Fibroblast of lung (primary cell): ENCODE data around the gene ANAPC1. TPM values are rescaled to one million over a fixed set of nuclear protein-coding genes. Genes with fewer than 3 reads are reported as not detected.
"Not testable (repeated sequence)": the region's sequence is repeated elsewhere in the genome, so short reads cannot be mapped to it uniquely, and the experiment has no call there.

Experiments
- DNase-seq, 2 donors: peaks; one replicate each; pipeline versions ENCODE4 v3.0.0 to v3.0.0-alpha.2; 2010; ENCODE audit warnings: low read depth in 2 of 2
- H2AFZ ChIP-seq: 2 replicates; pipeline ENCODE4 v1.5.1; 2012; ENCODE audit warnings: low read length, control low read depth, inconsistent platforms
- H3K27ac ChIP-seq: 2 replicates; pipeline ENCODE4 v1.5.1; 2011; ENCODE audit warnings: low read length, control low read depth; ENCODE audit not compliant: insufficient read depth
- H3K27me3 ChIP-seq: 2 replicates; pipeline ENCODE4 v1.5.1; 2011; ENCODE audit warnings: mild to moderate bottlenecking, low read length; ENCODE audit not compliant: control insufficient read depth, insufficient read depth
- H3K36me3 ChIP-seq: 2 replicates; pipeline ENCODE4 v1.5.1; 2011; ENCODE audit warnings: low read length; ENCODE audit not compliant: control insufficient read depth, insufficient read depth
- H3K4me1 ChIP-seq: 2 replicates; pipeline ENCODE4 v1.5.1; 2011; ENCODE audit warnings: low read length; ENCODE audit not compliant: control insufficient read depth, insufficient read depth; ENCODE audit errors: extremely low read depth
- H3K4me2 ChIP-seq: 2 replicates; pipeline ENCODE4 v1.5.1; 2011; ENCODE audit warnings: low read length, control low read depth; ENCODE audit not compliant: insufficient read depth; ENCODE audit errors: extremely low read depth
- H3K4me3 ChIP-seq, 4 experiments: fragments of 200-600 bp in 1 of 4; sonication (generic) in 1 of 4; replicated peaks in 1 of 4; 2 replicates each; pipeline ENCODE4 v1.5.1; 2011 to 2016; ENCODE audit warnings: low read length in 4 of 4, low read depth in 3 of 4, mild to moderate bottlenecking in 3 of 4, control low read depth in 2 of 4, inconsistent platforms in 1 of 4, mixed read lengths in 1 of 4; ENCODE audit not compliant: insufficient read depth in 1 of 4; ENCODE audit errors: control extremely low read depth in 1 of 4
- H3K79me2 ChIP-seq: 2 replicates; pipeline ENCODE4 v1.5.1; 2012; ENCODE audit warnings: mild to moderate bottlenecking, low read length, inconsistent platforms; ENCODE audit not compliant: control insufficient read depth, insufficient read depth
- H3K9ac ChIP-seq: 2 replicates; pipeline ENCODE4 v1.5.1; 2011; ENCODE audit warnings: mild to moderate bottlenecking, low read length, control low read depth; ENCODE audit not compliant: insufficient read depth
- H3K9me3 ChIP-seq: 2 replicates; pipeline ENCODE4 v1.5.1; 2012; ENCODE audit warnings: low read depth, low read length; ENCODE audit not compliant: control insufficient read depth, insufficient read depth
- H4K20me1 ChIP-seq: 2 replicates; pipeline ENCODE4 v1.5.1; 2011; ENCODE audit warnings: low read length; ENCODE audit not compliant: control insufficient read depth, insufficient read depth; ENCODE audit errors: extremely low read depth
- polyA plus RNA-seq, 2 donors: library from polyadenylated mRNA; depleted of rRNA in 1 of 2; stranded (reverse) in 1 of 2; unstranded in 1 of 2; fragments of >200 nt; gene quantifications; 2 replicates each; pipeline ENCODE4 v1.2.1, GENCODE V29; 2011 to 2012; ENCODE audit warnings: missing spikeins in 1 of 2
- total RNA-seq: library from RNA; depleted of rRNA; stranded (reverse); fragments of >200 nt; gene quantifications from 2 replicates; pipeline ENCODE4 v1.2.1, GENCODE V29; 2014

The ANAPC1 gene
- total and polyA plus RNA-seq, 2 donors (not counting 1 experiment from before 2014, with no cell fraction given) = 19.6 to 46.1 TPM

GRCh38 chr2:111766295-111766694 is 117.7 kb downstream of the ANAPC1 start:
- H3K9me3 ChIP-seq, H2AFZ ChIP-seq, H3K9ac ChIP-seq, H3K4me2 ChIP-seq, H3K36me3 ChIP-seq, H3K27me3 ChIP-seq, H3K27ac ChIP-seq, H3K4me1 ChIP-seq, H4K20me1 ChIP-seq, H3K79me2 ChIP-seq, DNase-seq, H3K4me3 ChIP-seq: not testable (repeated sequence)

DNA sequence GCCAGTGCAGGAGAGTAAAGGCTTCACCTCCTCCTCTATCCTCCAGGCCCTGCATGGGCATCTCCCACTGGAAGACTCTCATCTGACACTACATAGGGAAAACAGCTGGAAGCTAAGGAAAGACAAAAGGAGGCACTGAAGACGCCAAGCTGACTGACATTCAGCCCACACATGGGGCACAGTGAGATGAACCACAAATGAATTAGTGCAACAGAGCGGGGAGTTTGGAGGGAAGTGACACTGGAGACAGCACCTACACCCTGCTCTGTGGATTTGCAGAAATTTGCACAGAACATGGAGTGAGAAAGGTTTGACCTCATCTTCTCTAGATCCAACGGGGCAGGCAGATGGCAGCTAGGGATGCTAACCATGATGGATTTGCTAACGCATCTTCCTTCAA is 119.8 kb downstream of the ANAPC1 start:
- not testable (repeated sequence) for H3K9me3 ChIP-seq, H3K4me2 ChIP-seq, H3K4me3 ChIP-seq, H3K9ac ChIP-seq, H3K27me3 ChIP-seq, H3K79me2 ChIP-seq, H3K36me3 ChIP-seq, H4K20me1 ChIP-seq, H3K27ac ChIP-seq, H3K4me1 ChIP-seq, DNase-seq, H2AFZ ChIP-seq

- not testable (repeated sequence) for H2AFZ ChIP-seq, H3K36me3 ChIP-seq, H3K27me3 ChIP-seq, H3K27ac ChIP-seq, H4K20me1 ChIP-seq, H3K79me2 ChIP-seq, H3K9me3 ChIP-seq, H3K4me3 ChIP-seq, DNase-seq, H3K9ac ChIP-seq, H3K4me1 ChIP-seq, H3K4me2 ChIP-seq
These were observed 123.2 kb downstream of the ANAPC1 start for GRCh38 chr2:111760697-111761284.

DNA sequence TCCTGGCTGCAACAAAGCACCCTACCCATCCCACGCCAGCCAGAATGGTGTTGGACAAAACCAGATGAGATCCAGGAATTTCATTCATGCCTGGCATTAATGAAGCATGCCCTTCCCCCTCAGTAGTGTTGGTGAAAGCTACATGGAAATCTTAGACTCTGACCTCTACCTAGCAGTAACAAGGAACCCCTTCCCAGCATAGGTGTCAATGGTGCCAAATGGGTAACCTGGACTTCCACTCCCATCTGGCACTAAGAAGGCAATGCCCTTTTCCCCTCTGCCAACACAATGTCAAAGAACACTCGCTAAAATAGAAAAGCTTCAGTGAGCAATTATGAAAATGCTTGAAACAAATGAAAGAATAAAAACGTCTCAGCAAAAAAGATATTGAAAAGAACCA is 131.5 kb downstream of the ANAPC1 start:
- not testable (repeated sequence) for H4K20me1 ChIP-seq, H3K4me2 ChIP-seq, H3K4me3 ChIP-seq, H3K9ac ChIP-seq, H2AFZ ChIP-seq, H3K36me3 ChIP-seq, H3K27ac ChIP-seq, DNase-seq, H3K27me3 ChIP-seq, H3K9me3 ChIP-seq, H3K79me2 ChIP-seq, H3K4me1 ChIP-seq

DNA sequence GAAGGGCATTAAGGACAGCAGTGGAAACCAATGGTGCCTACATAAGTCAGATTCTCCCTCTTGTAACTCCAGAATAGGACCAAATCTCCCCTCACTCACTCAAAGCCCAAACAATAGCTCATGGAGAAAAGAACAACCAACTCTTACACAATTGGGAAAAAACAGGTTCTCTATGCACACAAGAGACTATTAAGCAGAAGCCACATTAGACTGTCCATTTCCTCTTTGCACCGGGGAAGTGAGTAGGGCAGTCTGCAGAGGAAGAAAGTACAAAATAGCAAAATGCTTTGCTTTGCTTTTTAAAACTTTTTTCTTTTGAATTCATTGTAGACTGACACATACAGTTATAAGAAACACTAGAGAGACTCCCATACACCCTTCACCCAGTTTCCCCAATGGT is 133.4 kb downstream of the ANAPC1 start:
- H3K4me2 ChIP-seq, H3K4me3 ChIP-seq, H3K36me3 ChIP-seq, H3K9ac ChIP-seq, H3K27ac ChIP-seq, H2AFZ ChIP-seq, H3K79me2 ChIP-seq, H3K9me3 ChIP-seq, H3K27me3 ChIP-seq, H4K20me1 ChIP-seq, DNase-seq, H3K4me1 ChIP-seq: not testable (repeated sequence)

DNA sequence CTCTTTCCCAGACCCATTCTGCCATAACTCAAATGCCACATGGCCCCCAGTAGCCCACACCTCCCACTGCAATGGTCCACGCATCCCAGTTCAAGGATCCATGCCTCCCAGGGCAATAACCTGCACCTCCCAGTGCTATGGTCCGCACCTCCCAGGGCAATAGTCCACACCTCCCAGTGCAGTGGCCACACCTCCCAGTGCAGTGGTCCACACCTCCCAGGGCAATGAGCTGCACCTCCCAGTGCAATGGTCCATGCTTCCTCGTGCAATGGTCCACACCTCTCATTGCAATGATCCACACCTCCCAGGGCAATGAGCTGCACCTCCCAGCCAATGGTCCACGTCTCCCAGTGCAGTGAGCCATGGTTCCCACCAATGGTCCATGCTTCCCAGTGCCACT is 135.6 kb downstream of the ANAPC1 start:
- not testable (repeated sequence) for H3K36me3 ChIP-seq, H4K20me1 ChIP-seq, H3K27me3 ChIP-seq, H3K4me2 ChIP-seq, H3K4me3 ChIP-seq, DNase-seq, H3K27ac ChIP-seq, H3K79me2 ChIP-seq, H2AFZ ChIP-seq, H3K9me3 ChIP-seq, H3K4me1 ChIP-seq, H3K9ac ChIP-seq
